BLaER1 (cell line): ENCODE data around the gene RTF2.

ENCODE experiments used
- H3K27ac ChIP-seq: shearing (Covaris generic); formaldehyde crosslinking; 2 replicates; pipeline ENCODE4 v1.8.1; 2022
- H3K27me3 ChIP-seq: shearing (Covaris generic); formaldehyde crosslinking; 2 replicates; pipeline ENCODE4 v1.8.1; 2022
- H3K36me3 ChIP-seq: shearing (Covaris generic); formaldehyde crosslinking; 2 replicates; pipeline ENCODE4 v1.8.1; 2022
- H3K4me1 ChIP-seq: shearing (Covaris generic); formaldehyde crosslinking; 2 replicates; pipeline ENCODE4 v1.8.1; 2022
- H3K4me2 ChIP-seq: shearing (Covaris generic); formaldehyde crosslinking; 2 replicates; pipeline ENCODE4 v1.8.1; 2022
- H3K4me3 ChIP-seq: shearing (Covaris generic); formaldehyde crosslinking; 2 replicates; pipeline ENCODE4 v1.8.1; 2022
- H3K9ac ChIP-seq: shearing (Covaris generic); formaldehyde crosslinking; 2 replicates; pipeline ENCODE4 v1.8.1; 2022
- H3K9me3 ChIP-seq: shearing (Covaris generic); formaldehyde crosslinking; 2 replicates; pipeline ENCODE4 v1.8.1; 2022
- H4K20me1 ChIP-seq: shearing (Covaris generic); formaldehyde crosslinking; 2 replicates; pipeline ENCODE4 v1.8.1; 2022
- Cebpa-rat ChIP-seq: shearing (Covaris generic); IDR thresholded peaks from 2 replicates; pipeline ENCODE4 v1.8.1; 2022

Gene RTF2

GRCh38 chr20:56426926-56427325, 41.5 kb upstream of the RTF2 start:
- no peaks in the 10 kb centered on the region for H4K20me1 ChIP-seq
- no peak overlapping the region for H3K27ac ChIP-seq
- no peaks in the 10 kb centered on the region for H3K36me3 ChIP-seq
- no peak overlapping the region for H3K9ac ChIP-seq
- no peaks in the 10 kb centered on the region for H3K9me3 ChIP-seq
- H3K27me3 ChIP-seq, result no peaks in the 10 kb centered on the region
- TF ChIP-seq Cebpa-rat, result no peak
- peaks cover 6% of the 10 kb centered on the region for H3K4me1 ChIP-seq
- no peak overlapping the region for H3K4me2 ChIP-seq
- no peak overlapping the region for H3K4me3 ChIP-seq

- no peak for TF ChIP-seq Cebpa-rat
- Histone ChIP-seq H3K27ac (no peak overlapping the region), H3K9ac (no peak overlapping the region), H4K20me1 (no peaks in the 10 kb centered on the region), H3K36me3 (no peaks in the 10 kb centered on the region), H3K4me1 (peaks cover 6% of the 10 kb centered on the region), H3K4me3 (no peak overlapping the region), H3K27me3 (no peaks in the 10 kb centered on the region), H3K4me2 (no peak overlapping the region), H3K9me3 (no peaks in the 10 kb centered on the region)
Observed at GRCh38 chr20:56427797-56428196, 40.6 kb upstream of the RTF2 start.

GRCh38 chr20:56428410-56428809, 40.0 kb upstream of the RTF2 start:
- Histone ChIP-seq H3K4me2 (no peak overlapping the region), H3K27me3 (no peaks in the 10 kb centered on the region), H3K9ac (no peak overlapping the region), H4K20me1 (no peaks in the 10 kb centered on the region), H3K9me3 (no peaks in the 10 kb centered on the region), H3K4me3 (no peak overlapping the region), H3K4me1 (peaks cover 6% of the 10 kb centered on the region), H3K27ac (no peak overlapping the region), H3K36me3 (no peaks in the 10 kb centered on the region)
- no peak for TF ChIP-seq Cebpa-rat

- Histone ChIP-seq H4K20me1 (no peaks in the 10 kb centered on the region), H3K27ac (no peak overlapping the region)
Observed at GRCh38 chr20:56428881-56429280, 39.5 kb upstream of the RTF2 start.

GRCh38 chr20:56429502-56429901, 38.9 kb upstream of the RTF2 start:
- peak overlapping the region; percentile 42; the same call in 1 of the 2 replicates for H3K4me2 ChIP-seq
- no peaks in the 10 kb centered on the region for H3K9me3 ChIP-seq
- peaks cover 6% of the 10 kb centered on the region for H3K4me1 ChIP-seq
- no peak overlapping the region for H3K27ac ChIP-seq
- H4K20me1 ChIP-seq, result no peaks in the 10 kb centered on the region
- H3K4me3 ChIP-seq, result no peak overlapping the region
- no peaks in the 10 kb centered on the region for H3K36me3 ChIP-seq
- H3K9ac ChIP-seq, result no peak overlapping the region
- no peaks in the 10 kb centered on the region for H3K27me3 ChIP-seq
- TF ChIP-seq Cebpa-rat, result no peak

More at GRCh38 chr20:56428881-56429280, 39.5 kb upstream of the RTF2 start:
- Histone ChIP-seq H3K4me3 (no peak overlapping the region), H3K27me3 (no peaks in the 10 kb centered on the region), H3K4me2 (no peak overlapping the region), H3K4me1 (peaks cover 6% of the 10 kb centered on the region), H3K9ac (no peak overlapping the region), H3K36me3 (no peaks in the 10 kb centered on the region), H3K9me3 (no peaks in the 10 kb centered on the region)
- TF ChIP-seq Cebpa-rat, result no peak

DNA sequence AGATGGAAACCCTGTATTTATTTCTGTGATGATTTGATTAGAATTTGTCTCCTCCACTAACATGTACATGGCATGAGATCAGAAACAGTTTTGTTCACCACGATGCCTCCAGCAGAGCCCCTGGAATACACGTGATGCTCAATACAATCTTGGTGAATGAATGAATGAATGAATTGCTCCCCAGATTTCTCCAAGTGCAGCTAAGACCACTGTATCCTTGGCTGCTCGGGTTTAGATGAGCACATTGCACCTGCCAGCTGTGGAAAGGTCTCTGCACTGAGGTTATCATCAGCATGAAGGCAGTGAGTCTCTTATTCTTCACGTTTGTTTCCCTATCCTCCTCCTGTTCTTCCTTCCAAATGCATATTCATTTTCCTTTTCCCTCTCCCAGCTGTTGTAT, 38.5 kb upstream of the RTF2 start:
- Histone ChIP-seq H3K36me3 (no peaks in the 10 kb centered on the region), H3K27ac (no peak overlapping the region), H3K27me3 (no peaks in the 10 kb centered on the region), H3K4me1 (peaks cover 6% of the 10 kb centered on the region), H3K9ac (no peak overlapping the region), H3K4me3 (no peak overlapping the region), H3K9me3 (no peaks in the 10 kb centered on the region), H4K20me1 (no peaks in the 10 kb centered on the region), H3K4me2 (peak overlapping the region; percentile 42; the same call in 1 of the 2 replicates)
- no peak for TF ChIP-seq Cebpa-rat

DNA sequence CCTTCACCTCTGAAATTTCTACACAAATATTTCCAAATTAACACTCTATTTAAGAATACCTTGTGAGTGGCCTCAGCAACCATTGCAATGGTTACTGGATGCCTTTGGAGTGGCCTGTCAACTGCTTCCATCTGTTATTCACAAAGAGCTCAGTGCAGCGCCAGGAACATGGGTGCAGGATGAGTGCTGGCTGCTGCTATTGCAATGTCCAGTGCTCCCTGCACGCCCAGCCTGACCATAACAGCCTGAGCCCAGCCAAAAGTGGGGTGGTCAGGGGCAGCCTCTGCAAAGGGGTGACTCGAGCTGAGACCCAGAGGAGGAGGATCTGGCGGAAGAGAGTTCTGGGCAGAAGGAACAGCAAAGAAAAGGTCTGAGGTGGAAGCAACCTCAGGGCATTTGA, 38.0 kb upstream of the RTF2 start:
- Histone ChIP-seq H4K20me1 (no peaks in the 10 kb centered on the region), H3K27me3 (no peaks in the 10 kb centered on the region), H3K9me3 (no peaks in the 10 kb centered on the region), H3K27ac (no peak overlapping the region), H3K9ac (no peak overlapping the region), H3K4me1 (peaks cover 6% of the 10 kb centered on the region), H3K4me2 (no peak overlapping the region), H3K36me3 (no peaks in the 10 kb centered on the region), H3K4me3 (no peak overlapping the region)
- TF ChIP-seq Cebpa-rat, result no peak

DNA sequence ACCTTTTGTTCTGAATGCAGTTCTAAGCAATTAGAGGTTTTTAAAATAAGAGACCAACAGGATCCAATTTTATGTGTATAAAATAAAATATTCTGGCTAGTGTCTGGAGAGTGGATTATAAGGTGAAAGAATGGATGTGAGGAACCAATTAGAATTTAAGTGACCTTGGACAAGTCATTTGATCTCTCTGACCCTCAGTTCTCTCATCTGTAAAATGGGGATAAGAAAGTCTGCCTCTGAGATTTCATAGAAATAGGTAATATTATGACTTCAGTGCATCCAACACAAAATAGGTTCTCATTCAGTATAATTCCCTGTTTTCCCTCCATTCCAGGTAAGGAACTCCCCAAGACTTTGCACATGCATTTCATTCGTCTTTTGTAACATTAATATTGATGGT, 37.5 kb upstream of the RTF2 start:
- Histone ChIP-seq H3K27me3 (no peaks in the 10 kb centered on the region), H3K27ac (no peak overlapping the region), H3K4me3 (no peak overlapping the region), H3K9ac (no peak overlapping the region), H3K4me2 (no peak overlapping the region), H3K9me3 (no peaks in the 10 kb centered on the region), H3K4me1 (peaks cover 6% of the 10 kb centered on the region), H4K20me1 (no peaks in the 10 kb centered on the region), H3K36me3 (no peaks in the 10 kb centered on the region)
- TF ChIP-seq Cebpa-rat, result no peak

- H3K27ac ChIP-seq, result no peak overlapping the region
- no peaks in the 10 kb centered on the region for H3K27me3 ChIP-seq
- H3K4me2 ChIP-seq, result no peak overlapping the region
- H3K36me3 ChIP-seq, result no peaks in the 10 kb centered on the region
- no peak overlapping the region for H3K9ac ChIP-seq
- no peaks in the 10 kb centered on the region for H4K20me1 ChIP-seq
- H3K4me1 ChIP-seq, result peaks cover 6% of the 10 kb centered on the region
- no peak overlapping the region for H3K4me3 ChIP-seq
- no peaks in the 10 kb centered on the region for H3K9me3 ChIP-seq
- no peak for TF ChIP-seq Cebpa-rat
Observed at GRCh38 chr20:56431471-56431870, 37.0 kb upstream of the RTF2 start.

DNA sequence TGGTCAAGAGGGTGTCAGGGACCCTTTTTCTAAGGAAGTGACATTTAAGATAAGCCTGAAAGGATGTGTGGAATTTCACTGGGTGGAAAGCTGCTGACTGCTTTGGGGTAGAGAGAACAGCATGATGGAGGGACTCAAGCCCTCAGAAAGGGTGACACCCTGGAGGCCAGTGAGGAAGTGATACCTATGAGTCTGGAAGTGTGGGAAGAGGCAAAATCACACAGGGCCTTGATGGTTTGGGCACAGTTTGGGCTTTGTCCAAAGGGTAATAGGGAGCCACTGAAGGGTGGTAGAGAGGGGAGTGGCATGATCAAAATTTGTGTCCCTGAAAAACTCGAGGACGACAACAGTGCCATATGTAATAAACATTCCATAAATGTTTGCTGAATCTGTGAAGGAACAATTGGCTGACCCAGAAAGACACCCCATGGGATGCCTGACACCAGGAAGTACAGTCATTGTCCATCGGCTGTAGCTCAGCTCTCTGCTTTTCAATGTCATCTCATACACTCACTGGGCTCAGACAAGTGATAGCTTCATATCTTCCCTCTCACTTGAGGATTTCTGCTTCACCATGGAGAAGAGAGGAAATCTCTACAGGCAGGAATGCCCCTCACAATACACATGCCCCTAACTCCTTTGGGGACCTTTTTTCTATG, 35.1 kb upstream of the RTF2 start:
- H3K27ac ChIP-seq, result no peak overlapping the region
- no peak for TF ChIP-seq Cebpa-rat
- H3K27me3 ChIP-seq, result no peaks in the 10 kb centered on the region
- no peaks in the 10 kb centered on the region for H3K9me3 ChIP-seq
- peaks cover 6% of the 10 kb centered on the region for H3K4me1 ChIP-seq
- no peaks in the 10 kb centered on the region for H4K20me1 ChIP-seq
- no peak overlapping the region for H3K9ac ChIP-seq
- no peaks in the 10 kb centered on the region for H3K36me3 ChIP-seq
- H3K4me2 ChIP-seq, result no peak overlapping the region
- no peak overlapping the region for H3K4me3 ChIP-seq

- Histone ChIP-seq H3K27me3 (no peaks in the 10 kb centered on the region), H3K4me1 (peaks cover 6% of the 10 kb centered on the region), H3K9me3 (no peaks in the 10 kb centered on the region), H3K4me3 (no peak overlapping the region), H3K36me3 (no peaks in the 10 kb centered on the region), H4K20me1 (no peaks in the 10 kb centered on the region), H3K4me2 (no peak overlapping the region), H3K27ac (no peak overlapping the region), H3K9ac (no peak overlapping the region)
- no peak for TF ChIP-seq Cebpa-rat
Observed at GRCh38 chr20:56433880-56434255, 34.6 kb upstream of the RTF2 start.
